Gastroesophageal sphincter (tissue), 4 donors: ENCODE data around the gene PRKCQ. TPM values are rescaled to one million over a fixed set of nuclear protein-coding genes. Genes with fewer than 3 reads are reported as not detected.

Experiments used
- ATAC-seq: fragments of 150-250 bp; one replicate; pipeline ENCODE4 v1.9.1; 2016; ENCODE audit warnings: mild to moderate bottlenecking, moderate library complexity
- H3K27ac ChIP-seq, 4 donors: fragments of 200-600 bp; sonication (generic) in 3 of 4; 1 replicate in 3 of 4; 2 replicates in 1 of 4; pipeline ENCODE4 v1.5.1; 2016 to 2019
- H3K27me3 ChIP-seq: fragments of 200-600 bp; sonication (generic); one replicate; pipeline ENCODE4 v1.5.1; 2019
- H3K36me3 ChIP-seq, 2 donors: fragments of 200-600 bp; sonication (generic); one replicate each; pipeline ENCODE4 v1.5.1; 2019; ENCODE audit warnings: control low read depth in 1 of 2
- H3K4me1 ChIP-seq, 3 donors: fragments of 200-600 bp; sonication (generic); 1 replicate in 2 of 3; 2 replicates in 1 of 3; pipeline ENCODE4 v1.5.1; 2016 to 2019; ENCODE audit warnings: control low read depth in 2 of 3
- H3K4me3 ChIP-seq, 2 donors: fragments of 200-600 bp; sonication (generic); one replicate each; pipeline ENCODE4 v1.5.1; 2019; ENCODE audit warnings: mild to moderate bottlenecking in 1 of 2, moderate library complexity in 1 of 2
- H3K9me3 ChIP-seq, 3 donors: fragments of 200-600 bp; sonication (generic); one replicate each; pipeline ENCODE4 v1.5.1; 2017 to 2019; ENCODE audit warnings: control low read depth in 2 of 3
- CTCF ChIP-seq, 4 experiments: fragments of 200-600 bp in 2 of 4; fragments of 450-650 bp in 2 of 4; sonication (generic) in 1 of 4; IDR thresholded peaks; one replicate each; pipeline ENCODE4 v1.5.1; 2017 to 2019; ENCODE audit warnings: antibody characterized with exemption in 4 of 4, mild to moderate bottlenecking in 2 of 4, moderate library complexity in 2 of 4
- EP300 ChIP-seq: sonication (generic); formaldehyde crosslinking; IDR thresholded peaks from one replicate; pipeline ENCODE4 v1.6.1; 2017; ENCODE audit warnings: antibody characterized with exemption, mild to moderate bottlenecking
- POLR2A ChIP-seq, 2 donors: fragments of 450-650 bp; IDR thresholded peaks; one replicate each; pipeline ENCODE4 v1.6.1; 2017; ENCODE audit warnings: antibody characterized with exemption in 2 of 2, mild to moderate bottlenecking in 2 of 2, moderate library complexity in 1 of 2
- POLR2AphosphoS5 ChIP-seq: sonication (generic); formaldehyde crosslinking; IDR thresholded peaks from one replicate; pipeline ENCODE4 v1.6.1; 2017; ENCODE audit warnings: antibody characterized with exemption
- WGBS, 2 donors: methylation state at CpG; one replicate each; pipeline ENCODE4 v1.1.5; 2018; ENCODE audit warnings: low coverage in 1 of 2; 5-methylcytosine and 5-hydroxymethylcytosine counted together
- total RNA-seq, 4 donors: library from RNA; depleted of rRNA; stranded (reverse); fragments of >200 nt; gene quantifications; one replicate each; pipeline ENCODE4 v1.1.0, GENCODE V29; 2016

PRKCQ gene
- total RNA-seq, 4 donors from 2014 or later, result 2.0 to 7.6 (median 4.3) TPM

- 67 to 78% methylated on average over 7 to 11 of the region's 11 CpGs for WGBS, 2 donors
- H3K4me1 ChIP-seq, result no peaks in the 10 kb centered on the region
- H3K9me3 ChIP-seq, result no peaks in the 10 kb centered on the region
- no peaks in the 10 kb centered on the region for H3K27me3 ChIP-seq
- no peak for ATAC-seq
- no peaks in the 10 kb centered on the region for H3K36me3 ChIP-seq
- H3K4me3 ChIP-seq, result no peak overlapping the region
- TF ChIP-seq EP300 (no peak), POLR2AphosphoS5 (no peak), CTCF (IDR thresholded peaks at IDR 0.05) (no peak), POLR2A (IDR thresholded peaks at IDR 0.05) (no peak)
- no peak overlapping the region for H3K27ac ChIP-seq
These were observed 86.3 kb downstream of the PRKCQ start for GRCh38 chr10:6493521-6494441.

GRCh38 chr10:6492896-6493295 is 87.2 kb downstream of the PRKCQ start:
- Histone ChIP-seq H3K4me1 (no peaks in the 10 kb centered on the region), H3K9me3 (no peaks in the 10 kb centered on the region), H3K27ac (no peak overlapping the region), H3K27me3 (no peaks in the 10 kb centered on the region), H3K4me3 (no peak overlapping the region), H3K36me3 (no peaks in the 10 kb centered on the region)
- TF ChIP-seq CTCF (IDR thresholded peaks at IDR 0.05), result no peak
- no peak for ATAC-seq
- 81 to 88% methylated on average over 9 to 10 of the region's 10 CpGs for WGBS, 2 donors

- no peak for TF ChIP-seq EP300
- TF ChIP-seq CTCF (IDR thresholded peaks at IDR 0.05), result no peak
- TF ChIP-seq POLR2AphosphoS5, result no peak
- no peak for TF ChIP-seq POLR2A (IDR thresholded peaks at IDR 0.05)
- no peak overlapping the region for H3K4me3 ChIP-seq
- H3K4me1 ChIP-seq, result no peaks in the 10 kb centered on the region
- H3K9me3 ChIP-seq, result no peaks in the 10 kb centered on the region
- WGBS, 2 donors, result 68 to 72% methylated on average over 5 to 7 of the region's 9 CpGs
- H3K27ac ChIP-seq, result no peak overlapping the region
- ATAC-seq, result no peak
- H3K27me3 ChIP-seq, result no peaks in the 10 kb centered on the region
- no peaks in the 10 kb centered on the region for H3K36me3 ChIP-seq
These were observed 88.1 kb downstream of the PRKCQ start for GRCh38 chr10:6491841-6492609.

GRCh38 chr10:6490614-6491013 is 89.5 kb downstream of the PRKCQ start:
- H3K27ac ChIP-seq, result no peak overlapping the region
- H3K4me1 ChIP-seq, result no peaks in the 10 kb centered on the region
- no peaks in the 10 kb centered on the region for H3K9me3 ChIP-seq
- TF ChIP-seq POLR2AphosphoS5 (no peak), POLR2A (IDR thresholded peaks at IDR 0.05) (no peak), EP300 (no peak), CTCF (IDR thresholded peaks at IDR 0.05) (no peak)
- no peak for ATAC-seq
- no peak overlapping the region for H3K4me3 ChIP-seq
- no peaks in the 10 kb centered on the region for H3K27me3 ChIP-seq
- H3K36me3 ChIP-seq, result no peaks in the 10 kb centered on the region
- 62 to 70% methylated on average over 4 of the region's 4 CpGs for WGBS, 2 donors
